Thoracic aorta (tissue), 2 donors: ENCODE data around the gene C1orf210. TPM values are rescaled to one million over a fixed set of nuclear protein-coding genes. Genes with fewer than 3 reads are reported as not detected.

ENCODE experiments used
- ATAC-seq: fragments of 150-250 bp; one replicate; pipeline ENCODE4 v1.8.0; 2017; ENCODE audit warnings: low read depth; ENCODE audit not compliant: insufficient number of reproducible peaks, low FRiP score
- DNase-seq: peaks from one replicate; pipeline ENCODE4 v3.0.0-alpha.2; 2020; ENCODE audit warnings: low spot score
- H3K27ac ChIP-seq, 2 donors: fragments of 200-600 bp; sonication (generic); 1 replicate in 1 of 2; 2 replicates in 1 of 2; pipeline ENCODE4 v1.5.1; 2016; ENCODE audit warnings: mild to moderate bottlenecking in 2 of 2, moderate library complexity in 2 of 2
- H3K27me3 ChIP-seq: fragments of 200-600 bp; sonication (generic); replicated peaks from 2 replicates; pipeline ENCODE4 v1.6.0; 2016; ENCODE audit warnings: mild to moderate bottlenecking; ENCODE audit not compliant: insufficient read depth
- H3K36me3 ChIP-seq: fragments of 200-600 bp; sonication (generic); one replicate; pipeline ENCODE4 v1.5.1; 2016
- H3K4me1 ChIP-seq, 2 donors: fragments of 200-600 bp; sonication (generic); 1 replicate in 1 of 2; 2 replicates in 1 of 2; pipeline versions ENCODE4 v1.5.1 to v1.6.0; 2016; ENCODE audit warnings: low read depth in 2 of 2, mild to moderate bottlenecking in 1 of 2; ENCODE audit not compliant: control insufficient read depth in 1 of 2
- H3K4me3 ChIP-seq: fragments of 200-600 bp; sonication (generic); 2 replicates; pipeline ENCODE4 v1.5.1; 2016; ENCODE audit warnings: mild to moderate bottlenecking
- H3K9me3 ChIP-seq: fragments of 200-600 bp; sonication (generic); 2 replicates; pipeline ENCODE4 v1.5.1; 2016
- total RNA-seq, 2 donors: library from RNA; depleted of rRNA; stranded (reverse); fragments of >200 nt; gene quantifications; one replicate each; pipeline versions ENCODE4 v1.1.0 to v1.2.3, GENCODE V29; 2016
- TF ChIP-seq, protein P1 (sequence below): fragments of 200-600 bp; sonication (generic); IDR thresholded peaks from one replicate; pipeline ENCODE4 v1.5.1; 2019; ENCODE audit warnings: antibody characterized with exemption

The C1orf210 gene
- total RNA-seq, 2 donors from 2014 or later, result not detected

DNA sequence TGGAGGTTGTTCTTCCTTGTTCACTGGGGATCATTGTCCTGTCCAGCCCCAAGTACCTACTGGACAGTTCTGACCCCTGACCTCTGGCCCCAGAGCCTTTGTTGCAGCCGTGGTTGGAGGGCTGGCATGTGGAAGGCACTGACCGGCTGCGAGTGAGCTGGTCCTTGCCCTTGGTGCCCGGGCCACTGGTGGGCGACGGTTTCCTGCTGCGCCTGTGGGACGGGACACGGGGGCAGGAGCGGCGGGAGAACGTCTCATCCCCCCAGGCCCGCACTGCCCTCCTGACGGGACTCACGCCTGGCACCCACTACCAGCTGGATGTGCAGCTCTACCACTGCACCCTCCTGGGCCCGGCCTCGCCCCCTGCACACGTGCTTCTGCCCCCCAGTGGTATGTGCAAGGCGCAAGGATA is 26.8 kb upstream of the C1orf210 start:
- Histone ChIP-seq H3K27ac (no peak overlapping the region), H3K36me3 (no peaks in the 10 kb centered on the region), H3K27me3 (no peaks in the 10 kb centered on the region), H3K4me3 (no peak overlapping the region), H3K4me1 (no peaks in the 10 kb centered on the region), H3K9me3 (no peaks in the 10 kb centered on the region)
- DNase-seq (no peak), ATAC-seq (no peak)
- TF ChIP-seq, protein P1, sequence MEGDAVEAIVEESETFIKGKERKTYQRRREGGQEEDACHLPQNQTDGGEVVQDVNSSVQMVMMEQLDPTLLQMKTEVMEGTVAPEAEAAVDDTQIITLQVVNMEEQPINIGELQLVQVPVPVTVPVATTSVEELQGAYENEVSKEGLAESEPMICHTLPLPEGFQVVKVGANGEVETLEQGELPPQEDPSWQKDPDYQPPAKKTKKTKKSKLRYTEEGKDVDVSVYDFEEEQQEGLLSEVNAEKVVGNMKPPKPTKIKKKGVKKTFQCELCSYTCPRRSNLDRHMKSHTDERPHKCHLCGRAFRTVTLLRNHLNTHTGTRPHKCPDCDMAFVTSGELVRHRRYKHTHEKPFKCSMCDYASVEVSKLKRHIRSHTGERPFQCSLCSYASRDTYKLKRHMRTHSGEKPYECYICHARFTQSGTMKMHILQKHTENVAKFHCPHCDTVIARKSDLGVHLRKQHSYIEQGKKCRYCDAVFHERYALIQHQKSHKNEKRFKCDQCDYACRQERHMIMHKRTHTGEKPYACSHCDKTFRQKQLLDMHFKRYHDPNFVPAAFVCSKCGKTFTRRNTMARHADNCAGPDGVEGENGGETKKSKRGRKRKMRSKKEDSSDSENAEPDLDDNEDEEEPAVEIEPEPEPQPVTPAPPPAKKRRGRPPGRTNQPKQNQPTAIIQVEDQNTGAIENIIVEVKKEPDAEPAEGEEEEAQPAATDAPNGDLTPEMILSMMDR, result no peak

DNA sequence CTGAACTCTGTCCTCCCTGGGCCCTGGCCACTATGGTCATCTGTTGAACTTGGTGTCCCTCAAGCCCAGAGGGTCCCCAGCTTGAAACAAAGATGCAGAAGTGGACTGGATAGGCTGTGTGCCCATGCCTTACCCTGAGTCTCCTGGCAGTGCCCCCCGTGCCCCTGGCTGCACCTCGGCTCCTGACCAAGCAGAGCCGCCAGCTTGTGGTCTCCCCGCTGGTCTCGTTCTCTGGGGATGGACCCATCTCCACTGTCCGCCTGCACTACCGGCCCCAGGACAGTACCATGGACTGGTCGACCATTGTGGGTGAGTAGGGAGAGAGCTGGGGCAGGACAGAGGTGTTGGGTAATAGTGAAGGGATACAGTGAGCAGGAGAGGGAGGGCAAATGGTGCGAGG is 26.1 kb upstream of the C1orf210 start:
- Histone ChIP-seq H3K4me3 (no peak overlapping the region), H3K36me3 (no peaks in the 10 kb centered on the region), H3K27me3 (no peaks in the 10 kb centered on the region), H3K4me1 (no peaks in the 10 kb centered on the region), H3K27ac (no peak overlapping the region), H3K9me3 (no peaks in the 10 kb centered on the region)
- TF ChIP-seq, protein P1, result no peak
- DNase-seq (no peak), ATAC-seq (no peak)

DNA sequence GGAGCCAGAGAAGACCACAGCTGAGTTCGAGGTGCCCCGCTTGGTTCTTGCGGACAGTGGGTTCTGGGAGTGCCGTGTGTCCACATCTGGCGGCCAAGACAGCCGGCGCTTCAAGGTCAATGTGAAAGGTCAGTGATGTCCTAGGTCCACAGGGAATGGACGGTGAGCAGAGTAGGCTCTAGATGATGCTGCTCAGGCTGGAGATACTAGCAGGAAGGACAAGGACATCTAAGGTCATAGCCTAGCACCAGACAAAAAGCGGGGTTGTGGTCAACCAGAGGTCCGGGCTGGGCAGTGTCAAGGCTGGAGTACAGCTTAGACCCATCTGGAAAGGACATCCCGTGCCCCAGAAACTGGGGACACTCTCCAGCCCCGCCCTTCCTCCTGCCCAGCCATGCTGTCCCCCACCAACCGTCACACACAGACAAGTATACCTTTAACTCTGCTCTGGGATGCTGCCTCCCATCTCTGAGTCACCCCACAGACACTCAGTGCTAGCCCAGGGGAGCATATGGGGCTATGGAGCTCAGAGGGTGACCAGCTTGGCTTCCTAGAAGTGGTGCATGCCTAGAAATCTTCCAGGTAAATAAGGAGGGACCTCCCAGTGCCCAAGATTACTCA is 24.1 kb upstream of the C1orf210 start:
- H3K27ac ChIP-seq, result no peak overlapping the region
- no peaks in the 10 kb centered on the region for H3K9me3 ChIP-seq
- TF ChIP-seq, protein P1, result no peak
- ATAC-seq, result no peak
- H3K4me3 ChIP-seq, result no peak overlapping the region
- DNase-seq, result no peak
- H3K4me1 ChIP-seq, result no peaks in the 10 kb centered on the region
- H3K27me3 ChIP-seq, result no peaks in the 10 kb centered on the region
- H3K36me3 ChIP-seq, result no peaks in the 10 kb centered on the region

DNA sequence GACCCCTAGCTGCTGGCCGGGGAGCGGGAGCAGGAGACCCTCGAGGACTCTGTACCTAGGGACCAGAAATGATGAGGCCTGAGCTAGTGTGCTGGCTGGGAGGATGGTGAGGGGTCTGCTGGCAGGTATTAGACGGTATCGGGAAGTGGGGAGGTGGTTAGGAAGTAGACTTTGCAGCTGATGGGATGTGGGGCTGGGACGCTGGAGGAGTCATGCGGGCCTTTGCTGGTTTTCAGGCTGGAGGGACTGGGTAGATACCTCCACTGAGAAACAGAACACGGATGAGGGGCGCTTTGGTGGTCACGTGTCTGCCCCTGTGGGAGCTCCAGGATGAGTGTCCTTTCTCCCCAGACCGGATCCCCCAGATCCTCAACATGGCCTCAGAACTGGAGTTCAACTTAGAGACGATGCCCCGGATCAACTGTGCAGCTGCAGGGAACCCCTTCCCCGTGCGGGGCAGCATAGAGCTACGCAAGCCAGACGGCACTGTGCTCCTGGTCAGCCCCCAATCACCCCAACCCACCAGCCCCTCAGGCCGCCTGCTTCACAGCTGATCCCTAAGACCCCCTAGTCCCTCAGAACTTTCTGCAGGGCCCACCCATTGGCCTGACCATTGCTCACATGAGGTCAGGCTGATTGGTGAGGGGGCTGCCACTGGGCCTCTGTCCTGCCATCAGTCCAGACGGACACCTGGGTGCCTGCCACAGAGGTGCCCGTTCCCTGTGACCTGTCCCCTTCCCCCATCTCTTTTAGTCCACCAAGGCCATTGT is 23.4 kb upstream of the C1orf210 start:
- no peak overlapping the region for H3K4me3 ChIP-seq
- H3K4me1 ChIP-seq, result no peaks in the 10 kb centered on the region
- H3K9me3 ChIP-seq, result no peaks in the 10 kb centered on the region
- TF ChIP-seq, protein P1, result no peak
- DNase-seq (no peak), ATAC-seq (no peak)
- no peaks in the 10 kb centered on the region for H3K27me3 ChIP-seq
- no peaks in the 10 kb centered on the region for H3K36me3 ChIP-seq
- H3K27ac ChIP-seq, result no peak overlapping the region

DNA sequence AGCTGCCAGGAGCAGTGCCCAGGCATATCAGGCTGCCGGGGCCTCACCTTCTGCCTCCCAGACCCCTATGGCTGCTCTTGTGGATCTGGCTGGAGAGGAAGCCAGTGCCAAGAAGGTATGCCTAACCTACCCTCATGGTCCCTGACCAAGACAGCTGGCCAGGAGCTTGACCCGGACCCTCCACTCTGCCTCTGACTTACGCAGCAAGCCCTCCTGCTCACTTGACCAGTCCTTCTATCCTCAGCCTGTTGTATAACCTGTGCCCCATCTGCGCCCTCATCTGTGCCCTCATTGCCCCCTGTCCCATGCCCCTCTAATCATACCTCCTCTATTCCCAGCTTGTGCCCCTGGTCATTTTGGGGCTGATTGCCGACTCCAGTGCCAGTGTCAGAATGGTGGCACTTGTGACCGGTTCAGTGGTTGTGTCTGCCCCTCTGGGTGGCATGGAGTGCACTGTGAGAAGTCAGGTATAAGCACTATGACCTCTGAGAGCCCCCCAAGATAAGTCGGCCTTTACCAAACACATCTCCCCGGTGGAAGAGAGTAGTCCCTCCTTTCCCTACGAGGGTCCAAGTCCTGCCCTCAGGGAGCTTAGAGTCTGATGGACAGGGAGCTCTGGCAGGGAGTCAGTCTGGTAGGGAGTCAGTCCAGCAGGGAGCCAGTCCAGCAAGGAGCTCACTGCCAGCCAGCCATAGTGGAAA is 22.2 kb upstream of the C1orf210 start:
- Histone ChIP-seq H3K27me3 (no peaks in the 10 kb centered on the region), H3K4me3 (no peak overlapping the region), H3K9me3 (no peaks in the 10 kb centered on the region), H3K36me3 (no peaks in the 10 kb centered on the region), H3K4me1 (no peaks in the 10 kb centered on the region), H3K27ac (no peak overlapping the region)
- ATAC-seq, result no peak
- no peak for DNase-seq
- TF ChIP-seq, protein P1, result no peak
